GM23338 (cell line): ENCODE data around the gene CSGALNACT2. TPM values are rescaled to one million over a fixed set of nuclear protein-coding genes. Genes with fewer than 3 reads are reported as not detected.
"Not testable (repeated sequence)": the region's sequence is repeated elsewhere in the genome, so short reads cannot be mapped to it uniquely, and the experiment has no call there.

Experiments used
- ATAC-seq: fragments of 200-7000 bp; cut with Tn5 transposase; 3 replicates; pipeline ENCODE4 v1.9.1; 2020
- DNase-seq: peaks from one replicate; pipeline ENCODE4 v3.0.0-alpha.2; 2015; ENCODE audit warnings: low spot score
- H2AFZ ChIP-seq: fragments of 200-600 bp; sonication (generic); 2 replicates; pipeline ENCODE4 v1.8.0; 2016; ENCODE audit warnings: antibody characterized with exemption, mild to moderate bottlenecking, moderate library complexity
- H3F3A ChIP-seq: fragments of 200-600 bp; sonication (generic); replicated peaks from 2 replicates; pipeline ENCODE4 v1.8.0; 2017; ENCODE audit warnings: antibody characterized with exemption, mixed run types, low read depth
- H3K27ac ChIP-seq: fragments of 200-600 bp; sonication (generic); 2 replicates; pipeline ENCODE4 v1.6.1; 2016; ENCODE audit warnings: low read depth
- H3K27me3 ChIP-seq: fragments of 200-600 bp; sonication (generic); 2 replicates; pipeline ENCODE4 v1.8.0; 2016; ENCODE audit warnings: mild to moderate bottlenecking, mixed run types, moderate library complexity; ENCODE audit not compliant: insufficient read depth
- H3K36me3 ChIP-seq: fragments of 200-600 bp; sonication (generic); 2 replicates; pipeline ENCODE4 v1.8.0; 2016; ENCODE audit warnings: mild to moderate bottlenecking; ENCODE audit not compliant: insufficient read depth
- H3K4me1 ChIP-seq: fragments of 200-600 bp; sonication (generic); 2 replicates; pipeline ENCODE4 v1.8.0; 2016; ENCODE audit warnings: mild to moderate bottlenecking, moderate library complexity; ENCODE audit not compliant: insufficient read depth
- H3K4me2 ChIP-seq: fragments of 200-600 bp; sonication (generic); 2 replicates; pipeline ENCODE4 v1.7.1; 2017; ENCODE audit warnings: mixed run types
- H3K4me3 ChIP-seq: fragments of 200-600 bp; sonication (generic); 2 replicates; pipeline ENCODE4 v1.6.1; 2016; ENCODE audit warnings: mixed run types
- H3K79me2 ChIP-seq: fragments of 200-600 bp; sonication (generic); replicated peaks from 2 replicates; pipeline ENCODE4 v1.8.0; 2017; ENCODE audit warnings: mild to moderate bottlenecking; ENCODE audit not compliant: insufficient read depth
- H3K9me2 ChIP-seq: fragments of 200-600 bp; sonication (generic); 2 replicates; pipeline ENCODE4 v1.8.0; 2017; ENCODE audit not compliant: insufficient read depth
- H4K20me1 ChIP-seq: fragments of 200-600 bp; sonication (generic); replicated peaks from 2 replicates; pipeline ENCODE4 v1.8.0; 2017; ENCODE audit warnings: mild to moderate bottlenecking; ENCODE audit not compliant: insufficient read depth
- H3K27ac Mint-ChIP-seq: 2 replicates; pipeline ENCODE4 v1.8.0; 2020; ENCODE audit warnings: inconsistent platforms, mild to moderate bottlenecking, moderate library complexity, mixed read lengths
- H3K27me3 Mint-ChIP-seq: 3 replicates; pipeline ENCODE4 v1.8.0; 2022; ENCODE audit warnings: low read depth, mild to moderate bottlenecking, moderate library complexity, mixed read lengths, inconsistent platforms; ENCODE audit not compliant: insufficient read depth, poor library complexity
- H3K36me3 Mint-ChIP-seq: 3 replicates; pipeline ENCODE4 v1.8.0; 2021; ENCODE audit warnings: low read depth, mild to moderate bottlenecking, inconsistent platforms, moderate library complexity, mixed read lengths
- H3K4me1 Mint-ChIP-seq: 3 replicates; pipeline ENCODE4 v1.8.0; 2020; ENCODE audit warnings: mild to moderate bottlenecking, inconsistent platforms, mixed read lengths
- H3K4me3 Mint-ChIP-seq: 3 replicates; pipeline ENCODE4 v1.8.0; 2021; ENCODE audit warnings: moderate library complexity, mild to moderate bottlenecking, inconsistent platforms, mixed read lengths
- H3K9me3 Mint-ChIP-seq: 3 replicates; pipeline ENCODE4 v1.8.0; 2020; ENCODE audit warnings: moderate library complexity, mild to moderate bottlenecking, inconsistent platforms, mixed read lengths
- JUNB ChIP-seq: IDR thresholded peaks from one replicate; pipeline ENCODE4 v1.6.1; 2016; ENCODE audit warnings: antibody characterized with exemption; ENCODE audit not compliant: unreplicated experiment
- ZNF331 ChIP-seq: fragments of 250-450 bp; sonication (Bioruptor Pico); IDR thresholded peaks from 2 replicates; pipeline ENCODE4 v1.5.0; 2020; ENCODE audit warnings: low read depth, mild to moderate bottlenecking, moderate library complexity
- polyA plus RNA-seq: library from polyadenylated mRNA; unstranded; fragments of >200 nt; fragmentation: Nextera tagmentation; extraction: Ambion mirVana; gene quantifications from 2 replicates; pipeline ENCODE4 v1.2.1, GENCODE V29; 2016
- total RNA-seq: library from RNA; depleted of rRNA; stranded (reverse); fragments of >200 nt; shearing (Covaris generic); gene quantifications from 2 replicates; pipeline ENCODE4 v1.2.3, GENCODE V29; 2014
- TF ChIP-seq, protein P1 (sequence below), 2 experiments: fragments of 200-600 bp in 1 of 2; sonication (generic) in 1 of 2; conservative IDR thresholded peaks; 2 replicates each; pipeline versions ENCODE4 v1.5.1 to v1.6.1; 2016 to 2017; ENCODE audit warnings: antibody characterized with exemption in 2 of 2, low read depth in 2 of 2, mild to moderate bottlenecking in 2 of 2, moderate library complexity in 1 of 2
- TF ChIP-seq, protein P2 (sequence below): IDR thresholded peaks from 2 replicates; pipeline ENCODE4 v1.6.1; 2016; ENCODE audit warnings: antibody characterized with exemption

The CSGALNACT2 gene
- total and polyA plus RNA-seq, 2 experiments from 2014 or later = 3.0 to 4.6 TPM

DNA sequence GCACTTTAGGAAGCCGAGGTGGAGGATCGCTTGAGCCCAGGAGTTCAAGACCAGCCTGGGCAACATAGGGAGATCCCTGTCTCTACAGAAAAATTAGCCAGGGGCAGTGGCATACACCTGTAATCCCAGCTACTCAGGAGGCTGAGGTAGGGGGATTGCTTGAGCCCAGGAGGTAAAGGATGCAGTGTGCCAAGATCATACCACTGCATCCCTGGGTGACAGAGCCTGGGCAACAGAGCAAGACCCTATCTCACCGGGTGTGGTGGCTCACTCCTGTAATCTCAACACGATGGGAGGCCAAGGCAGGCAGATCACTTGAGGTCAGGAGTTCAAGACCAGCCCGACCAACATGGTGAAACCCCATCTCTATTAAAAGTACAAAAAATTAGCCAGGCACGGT is 82.0 kb downstream of the CSGALNACT2 start:
- not testable (repeated sequence) for H3K27me3 Mint-ChIP-seq, H3K27ac Mint-ChIP-seq, ATAC-seq, H3K9me3 Mint-ChIP-seq, H3K4me2 ChIP-seq, H3K36me3 ChIP-seq, H3F3A ChIP-seq, H3K79me2 ChIP-seq, DNase-seq, H4K20me1 ChIP-seq, H3K4me3 Mint-ChIP-seq, H3K36me3 Mint-ChIP-seq, H3K4me3 ChIP-seq, H2AFZ ChIP-seq, H3K27ac ChIP-seq, H3K9me2 ChIP-seq, H3K27me3 ChIP-seq, H3K4me1 ChIP-seq
- H3K4me1 Mint-ChIP-seq = peaks cover 12% of the 10 kb centered on the region

DNA sequence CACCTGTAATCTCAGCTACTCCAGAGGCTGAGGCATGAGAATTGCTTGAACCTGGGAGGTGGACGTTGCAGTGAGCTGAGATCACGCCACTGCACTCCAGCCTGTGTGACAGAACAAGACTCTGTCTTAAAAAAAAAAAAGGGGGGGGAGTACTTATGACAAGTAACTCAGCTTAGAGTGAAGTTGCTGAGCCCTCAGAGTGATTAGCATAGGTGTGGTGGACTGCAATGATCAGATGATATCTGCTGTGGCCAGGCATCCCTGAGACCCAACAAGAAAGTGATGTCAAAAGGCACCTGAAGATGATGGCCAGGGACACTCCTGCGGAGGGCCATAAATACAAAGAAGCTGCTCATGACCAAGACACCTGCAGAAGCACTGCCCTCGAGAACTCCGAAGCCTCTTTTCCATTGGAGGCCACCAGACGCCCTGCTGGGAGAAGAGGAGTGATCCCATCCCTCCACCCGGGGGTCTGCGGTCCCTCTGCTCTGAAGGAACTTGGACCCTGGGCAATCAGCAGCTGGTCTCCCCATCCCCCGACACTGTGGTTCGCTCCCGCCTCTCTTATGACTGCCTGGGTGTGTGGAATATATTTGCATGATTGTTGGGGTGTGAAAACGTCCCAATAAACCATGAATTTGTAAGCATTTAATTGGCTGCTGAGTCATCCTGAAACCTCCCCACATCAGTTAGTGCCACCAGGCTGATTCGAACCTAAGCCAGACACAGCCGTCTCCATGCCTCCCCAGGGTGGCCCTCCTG is 82.6 kb downstream of the CSGALNACT2 start:
- Histone ChIP-seq H3K4me3 (no peak overlapping the region), H4K20me1 (no peaks in the 10 kb centered on the region; the same call in 1 of the 2 replicates), H3K79me2 (no peaks in the 10 kb centered on the region), H3K4me1 (no peaks in the 10 kb centered on the region), H3K27me3 (no peaks in the 10 kb centered on the region), H3F3A (no peaks in the 10 kb centered on the region), H3K36me3 (no peaks in the 10 kb centered on the region), H3K4me2 (no peak overlapping the region), H3K27ac (no peak overlapping the region), H3K9me2 (no peaks in the 10 kb centered on the region), H2AFZ (peak overlapping the region; percentile 59; the same call in 1 of the 2 replicates)
- no peak for TF ChIP-seq JUNB
- peaks cover 10% of the 10 kb centered on the region for H3K4me1 Mint-ChIP-seq
- DNase-seq = no peak
- ATAC-seq = no peak
- no peak overlapping the region for H3K4me3 Mint-ChIP-seq
- peaks cover 5% of the 10 kb centered on the region for H3K27me3 Mint-ChIP-seq
- peak overlapping the region; percentile 66 for H3K27ac Mint-ChIP-seq
- H3K9me3 Mint-ChIP-seq = no peaks in the 10 kb centered on the region
- no peaks in the 10 kb centered on the region for H3K36me3 Mint-ChIP-seq

DNA sequence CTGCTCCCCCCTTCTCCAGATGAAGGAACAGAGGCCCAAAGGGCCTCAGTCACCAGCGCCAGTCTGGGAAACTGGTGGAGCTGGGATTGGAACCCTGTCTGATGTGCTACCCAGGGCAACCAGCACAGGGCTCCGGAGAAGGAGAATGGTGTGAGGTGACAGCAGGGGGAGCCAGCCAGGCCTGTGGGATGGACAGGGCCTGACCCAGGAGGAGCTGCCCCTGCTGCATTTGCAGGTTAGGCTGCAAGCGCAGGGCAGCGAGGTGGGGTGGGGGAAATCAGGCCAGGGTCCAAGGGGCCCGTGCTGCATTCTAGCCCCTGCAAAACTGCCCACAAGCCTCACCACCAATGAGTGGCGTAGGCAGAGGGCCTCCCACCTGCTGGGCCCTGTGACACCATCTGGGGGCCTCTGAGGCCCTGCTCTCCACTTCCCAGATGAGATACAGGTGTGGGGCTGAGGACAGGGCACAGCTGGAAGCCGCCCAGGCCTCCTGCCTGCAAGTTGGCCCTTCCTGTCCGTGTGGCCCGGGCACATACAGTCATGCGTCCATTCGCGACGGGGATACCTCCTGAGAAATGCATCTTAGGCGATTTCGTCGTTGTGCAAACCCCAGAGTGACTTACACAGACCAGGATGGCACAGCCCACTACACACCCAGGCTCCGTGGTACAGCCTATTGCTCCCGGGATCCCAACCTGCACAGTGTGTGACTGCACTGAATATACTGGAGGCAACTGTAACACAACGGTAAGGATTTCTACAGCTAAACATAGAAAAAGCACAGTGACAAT is 83.4 kb downstream of the CSGALNACT2 start:
- no peaks in the 10 kb centered on the region for H3K36me3 ChIP-seq
- peak overlapping the region; percentile 59; the same call in 1 of the 2 replicates for H2AFZ ChIP-seq
- peaks cover 10% of the 10 kb centered on the region for H3K4me1 Mint-ChIP-seq
- H3K27me3 ChIP-seq = no peaks in the 10 kb centered on the region
- H3F3A ChIP-seq = no peaks in the 10 kb centered on the region
- DNase-seq = peak; percentile 79
- no peaks in the 10 kb centered on the region for H3K79me2 ChIP-seq
- H3K27ac Mint-ChIP-seq = peak overlapping the region; percentile 66
- H3K4me3 Mint-ChIP-seq = no peak overlapping the region
- no peak for TF ChIP-seq ZNF331 (CRISPR knock-in tag)
- TF ChIP-seq, protein P1, sequence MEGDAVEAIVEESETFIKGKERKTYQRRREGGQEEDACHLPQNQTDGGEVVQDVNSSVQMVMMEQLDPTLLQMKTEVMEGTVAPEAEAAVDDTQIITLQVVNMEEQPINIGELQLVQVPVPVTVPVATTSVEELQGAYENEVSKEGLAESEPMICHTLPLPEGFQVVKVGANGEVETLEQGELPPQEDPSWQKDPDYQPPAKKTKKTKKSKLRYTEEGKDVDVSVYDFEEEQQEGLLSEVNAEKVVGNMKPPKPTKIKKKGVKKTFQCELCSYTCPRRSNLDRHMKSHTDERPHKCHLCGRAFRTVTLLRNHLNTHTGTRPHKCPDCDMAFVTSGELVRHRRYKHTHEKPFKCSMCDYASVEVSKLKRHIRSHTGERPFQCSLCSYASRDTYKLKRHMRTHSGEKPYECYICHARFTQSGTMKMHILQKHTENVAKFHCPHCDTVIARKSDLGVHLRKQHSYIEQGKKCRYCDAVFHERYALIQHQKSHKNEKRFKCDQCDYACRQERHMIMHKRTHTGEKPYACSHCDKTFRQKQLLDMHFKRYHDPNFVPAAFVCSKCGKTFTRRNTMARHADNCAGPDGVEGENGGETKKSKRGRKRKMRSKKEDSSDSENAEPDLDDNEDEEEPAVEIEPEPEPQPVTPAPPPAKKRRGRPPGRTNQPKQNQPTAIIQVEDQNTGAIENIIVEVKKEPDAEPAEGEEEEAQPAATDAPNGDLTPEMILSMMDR (conservative IDR thresholded peaks at IDR 0.05; ENCODE audit: low read depth in 2 of 2) = peak; percentile 50 to 77
- TF ChIP-seq, protein P2, sequence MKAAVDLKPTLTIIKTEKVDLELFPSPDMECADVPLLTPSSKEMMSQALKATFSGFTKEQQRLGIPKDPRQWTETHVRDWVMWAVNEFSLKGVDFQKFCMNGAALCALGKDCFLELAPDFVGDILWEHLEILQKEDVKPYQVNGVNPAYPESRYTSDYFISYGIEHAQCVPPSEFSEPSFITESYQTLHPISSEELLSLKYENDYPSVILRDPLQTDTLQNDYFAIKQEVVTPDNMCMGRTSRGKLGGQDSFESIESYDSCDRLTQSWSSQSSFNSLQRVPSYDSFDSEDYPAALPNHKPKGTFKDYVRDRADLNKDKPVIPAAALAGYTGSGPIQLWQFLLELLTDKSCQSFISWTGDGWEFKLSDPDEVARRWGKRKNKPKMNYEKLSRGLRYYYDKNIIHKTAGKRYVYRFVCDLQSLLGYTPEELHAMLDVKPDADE = no peak
- H3K27me3 Mint-ChIP-seq = peaks cover 8% of the 10 kb centered on the region
- H3K4me1 ChIP-seq = no peaks in the 10 kb centered on the region
- H4K20me1 ChIP-seq = no peaks in the 10 kb centered on the region; the same call in 1 of the 2 replicates
- H3K9me3 Mint-ChIP-seq = no peaks in the 10 kb centered on the region
- no peak overlapping the region for H3K4me3 ChIP-seq
- H3K27ac ChIP-seq = no peak overlapping the region
- ATAC-seq = peak; percentile 94
- H3K9me2 ChIP-seq = no peaks in the 10 kb centered on the region
- H3K4me2 ChIP-seq = no peak overlapping the region
- H3K36me3 Mint-ChIP-seq = no peaks in the 10 kb centered on the region; the same call in 2 of the 3 replicates
